Parathyroid adenoma (tissue), 2 donors: ENCODE results near the gene MED27.

Source experiments
- H2AFZ ChIP-seq: fragments of 300-600 bp; sonication (generic); one replicate; pipeline ENCODE4 v1.7.0; 2017; ENCODE audit warnings: antibody characterized with exemption, mild to moderate bottlenecking
- H3K27ac ChIP-seq: fragments of 300-600 bp; sonication (generic); one replicate; pipeline ENCODE4 v1.7.0; 2017
- H3K27me3 ChIP-seq: fragments of 300-600 bp; sonication (generic); one replicate; pipeline ENCODE4 v1.7.0; 2017; ENCODE audit warnings: low read length; ENCODE audit not compliant: control insufficient read depth, insufficient read depth
- H3K36me3 ChIP-seq: fragments of 300-600 bp; sonication (generic); one replicate; pipeline ENCODE4 v1.7.0; 2017; ENCODE audit warnings: low read length; ENCODE audit not compliant: control insufficient read depth, insufficient read depth
- H3K4me1 ChIP-seq: fragments of 300-600 bp; sonication (generic); one replicate; pipeline ENCODE4 v1.7.0; 2017; ENCODE audit warnings: control low read depth
- H3K4me2 ChIP-seq: fragments of 300-600 bp; sonication (generic); one replicate; pipeline ENCODE4 v1.7.0; 2017; ENCODE audit warnings: low read length
- H3K4me3 ChIP-seq: fragments of 300-600 bp; sonication (generic); one replicate; pipeline ENCODE4 v1.7.0; 2017; ENCODE audit warnings: low read depth, low read length
- H3K79me2 ChIP-seq: fragments of 300-600 bp; sonication (generic); one replicate; pipeline ENCODE4 v1.7.0; 2017; ENCODE audit warnings: control low read depth
- H3K9ac ChIP-seq: fragments of 300-600 bp; sonication (generic); one replicate; pipeline ENCODE4 v1.7.0; 2017; ENCODE audit warnings: mild to moderate bottlenecking
- H3K9me3 ChIP-seq: fragments of 300-600 bp; sonication (generic); one replicate; pipeline ENCODE4 v1.7.0; 2017; ENCODE audit warnings: low read length; ENCODE audit not compliant: control insufficient read depth
- CTCF ChIP-seq: fragments of 300-600 bp; sonication (generic); IDR thresholded peaks from one replicate; pipeline ENCODE4 v1.7.0; 2017; ENCODE audit warnings: antibody characterized with exemption, mild to moderate bottlenecking
- donor health status: primary hyperparathyroidism.

Gene MED27

GRCh38 chr9:132008855-132009812, 70.5 kb downstream of the MED27 start:
- Histone ChIP-seq H3K4me1 (no peaks in the 10 kb centered on the region), H3K27me3 (no peaks in the 10 kb centered on the region), H3K9ac (no peak overlapping the region), H2AFZ (no peak overlapping the region), H3K4me2 (no peak overlapping the region), H3K36me3 (no peaks in the 10 kb centered on the region), H3K27ac (no peak overlapping the region), H3K4me3 (no peak overlapping the region), H3K9me3 (no peaks in the 10 kb centered on the region), H3K79me2 (no peaks in the 10 kb centered on the region)
- TF ChIP-seq CTCF = no peak

GRCh38 chr9:132008184-132008803, 71.4 kb downstream of the MED27 start:
- H3K36me3 ChIP-seq = no peaks in the 10 kb centered on the region
- no peaks in the 10 kb centered on the region for H3K79me2 ChIP-seq
- H3K27me3 ChIP-seq = no peaks in the 10 kb centered on the region
- H3K4me2 ChIP-seq = no peak overlapping the region
- H3K4me3 ChIP-seq = no peak overlapping the region
- H2AFZ ChIP-seq = no peak overlapping the region
- TF ChIP-seq CTCF = no peak
- H3K4me1 ChIP-seq = no peaks in the 10 kb centered on the region
- no peaks in the 10 kb centered on the region for H3K9me3 ChIP-seq
- H3K9ac ChIP-seq = no peak overlapping the region
- no peak overlapping the region for H3K27ac ChIP-seq

GRCh38 chr9:132007371-132008025, 72.2 kb downstream of the MED27 start:
- Histone ChIP-seq H3K4me2 (no peak overlapping the region), H3K36me3 (no peaks in the 10 kb centered on the region), H2AFZ (no peak overlapping the region), H3K27ac (no peak overlapping the region), H3K9ac (no peak overlapping the region), H3K79me2 (no peaks in the 10 kb centered on the region), H3K4me1 (no peaks in the 10 kb centered on the region), H3K27me3 (no peaks in the 10 kb centered on the region), H3K4me3 (no peak overlapping the region), H3K9me3 (no peaks in the 10 kb centered on the region)
- no peak for TF ChIP-seq CTCF

GRCh38 chr9:132006677-132007370, 72.8 kb downstream of the MED27 start:
- no peak overlapping the region for H2AFZ ChIP-seq
- H3K27ac ChIP-seq = no peak overlapping the region
- no peaks in the 10 kb centered on the region for H3K27me3 ChIP-seq
- TF ChIP-seq CTCF = no peak
- H3K4me2 ChIP-seq = no peak overlapping the region
- no peaks in the 10 kb centered on the region for H3K36me3 ChIP-seq
- no peaks in the 10 kb centered on the region for H3K79me2 ChIP-seq
- H3K9me3 ChIP-seq = no peaks in the 10 kb centered on the region
- no peak overlapping the region for H3K9ac ChIP-seq
- no peaks in the 10 kb centered on the region for H3K4me1 ChIP-seq
- no peak overlapping the region for H3K4me3 ChIP-seq
